Neural cell (in vitro differentiated cells): Measurements from ENCODE around the gene ATG4C. TPM values are rescaled to one million over a fixed set of nuclear protein-coding genes. Genes with fewer than 3 reads are reported as not detected.

Experiments
- H2AFZ ChIP-seq: fragments of 200-600, 300-800 bp; sonication (generic), shearing (Covaris generic); 2 replicates; pipeline ENCODE4 v1.6.0; 2014; ENCODE audit warnings: low read depth, mild to moderate bottlenecking, antibody characterized with exemption, low read length, moderate library complexity
- H3F3A ChIP-seq: fragments of 200-600 bp; shearing (Covaris generic); 2 replicates; pipeline ENCODE4 v1.6.1; 2016; ENCODE audit warnings: mild to moderate bottlenecking, moderate library complexity, mixed read lengths, antibody characterized with exemption, low read length; ENCODE audit not compliant: insufficient read depth, poor library complexity, severe bottlenecking
- H3K27ac ChIP-seq: fragments of 200-600, 300-800 bp; sonication (generic), shearing (Covaris generic); 2 replicates; pipeline ENCODE4 v1.5.1; 2014; ENCODE audit warnings: mild to moderate bottlenecking, low read length, moderate library complexity
- H3K27me3 ChIP-seq: fragments of 300-800, 200-600 bp; sonication (generic), shearing (Covaris generic); 2 replicates; pipeline ENCODE4 v1.6.0; 2014; ENCODE audit warnings: mild to moderate bottlenecking, low read depth, low read length, moderate library complexity; ENCODE audit not compliant: insufficient read depth
- H3K36me3 ChIP-seq: fragments of 300-800, 200-600 bp; sonication (generic), shearing (Covaris generic); 2 replicates; pipeline ENCODE4 v1.5.1; 2014; ENCODE audit warnings: mild to moderate bottlenecking, antibody characterized with exemption, low read length, moderate library complexity; ENCODE audit not compliant: insufficient read depth
- H3K4me2 ChIP-seq: fragments of 300-800, 200-600 bp; sonication (generic), shearing (Covaris generic); 2 replicates; pipeline ENCODE4 v1.6.0; 2014; ENCODE audit warnings: mild to moderate bottlenecking, low read length
- H3K4me3 ChIP-seq: fragments of 300-800, 200-600 bp; sonication (generic), shearing (Covaris generic); 2 replicates; pipeline ENCODE4 v1.5.1; 2014; ENCODE audit warnings: mild to moderate bottlenecking, low read length, moderate library complexity
- H3K79me2 ChIP-seq: fragments of 200-600 bp; shearing (Covaris generic); replicated peaks from 2 replicates; pipeline ENCODE4 v1.6.0; 2014; ENCODE audit warnings: mild to moderate bottlenecking, low read length, moderate library complexity; ENCODE audit not compliant: insufficient read depth
- H3K9ac ChIP-seq: fragments of 300-800, 200-600 bp; sonication (generic), shearing (Covaris generic); 2 replicates; pipeline ENCODE4 v1.6.1; 2016; ENCODE audit warnings: mild to moderate bottlenecking, low read length, mixed read lengths
- H3K9me2 ChIP-seq: fragments of 200-600 bp; shearing (Covaris generic); 2 replicates; pipeline ENCODE4 v1.6.1; 2016; ENCODE audit warnings: mild to moderate bottlenecking, low read length, mixed read lengths; ENCODE audit not compliant: insufficient read depth
- H3K9me3 ChIP-seq: fragments of 200-600, 300-800 bp; sonication (generic), shearing (Covaris generic); 2 replicates; pipeline ENCODE4 v1.6.1; 2016; ENCODE audit warnings: mild to moderate bottlenecking, mixed run types, low read length, moderate library complexity, mixed read lengths
- H4K20me1 ChIP-seq: fragments of 200-600 bp; shearing (Covaris generic); 2 replicates; pipeline ENCODE4 v1.6.1; 2016; ENCODE audit warnings: mild to moderate bottlenecking, mixed run types; ENCODE audit not compliant: insufficient read depth
- CTCF ChIP-seq: fragments of 450-650 bp; IDR thresholded peaks from 2 replicates; pipeline ENCODE4 v1.5.1; 2014; ENCODE audit warnings: antibody characterized with exemption, mild to moderate bottlenecking, moderate library complexity; ENCODE audit not compliant: poor library complexity, severe bottlenecking
- EP300 ChIP-seq: fragments of 450-650 bp; conservative IDR thresholded peaks from 2 replicates; pipeline ENCODE4 v1.6.1; 2014; ENCODE audit warnings: antibody characterized with exemption, mild to moderate bottlenecking, moderate library complexity; ENCODE audit not compliant: poor library complexity, severe bottlenecking
- EZH2 ChIP-seq: fragments of 200-600, 300-800 bp; shearing (Covaris generic), sonication (generic); IDR thresholded peaks from 2 replicates; pipeline ENCODE4 v1.6.1; 2014; ENCODE audit warnings: antibody characterized with exemption, low read length, borderline replicate concordance, mild to moderate bottlenecking; ENCODE audit not compliant: insufficient read depth, poor library complexity, severe bottlenecking
- MXI1 ChIP-seq: fragments of 450-650 bp; conservative IDR thresholded peaks from 2 replicates; pipeline ENCODE4 v1.6.1; 2014; ENCODE audit warnings: antibody characterized with exemption, mild to moderate bottlenecking; ENCODE audit not compliant: poor library complexity, severe bottlenecking
- POLR2AphosphoS5 ChIP-seq: IDR thresholded peaks from 2 replicates; pipeline ENCODE4 v1.6.1; 2012
- RAD21 ChIP-seq: fragments of 450-650 bp; conservative IDR thresholded peaks from 2 replicates; pipeline ENCODE4 v1.6.1; 2014; ENCODE audit warnings: antibody characterized with exemption, mild to moderate bottlenecking, moderate library complexity
- REST ChIP-seq: IDR thresholded peaks from 2 replicates; pipeline ENCODE4 v1.6.1; 2012; ENCODE audit warnings: borderline replicate concordance
- SMC3 ChIP-seq: fragments of 450-650 bp; conservative IDR thresholded peaks from 2 replicates; pipeline ENCODE4 v1.6.1; 2014; ENCODE audit warnings: antibody characterized with exemption, mild to moderate bottlenecking, moderate library complexity; ENCODE audit not compliant: poor library complexity
- TAF1 ChIP-seq: IDR thresholded peaks from 2 replicates; pipeline ENCODE4 v1.6.1; 2012; ENCODE audit warnings: low read depth
- polyA plus RNA-seq: library from polyadenylated mRNA; depleted of rRNA; stranded (reverse); fragments of >200 nt; gene quantifications from 2 replicates; pipeline ENCODE4 v1.2.3, GENCODE V29; 2014

Gene ATG4C
- polyA plus RNA-seq, 1 donor from 2014 or later = 11.0 TPM

- Histone ChIP-seq H3K27me3 (no peaks in the 10 kb centered on the region), H3K9ac (no peak overlapping the region), H3K9me3 (no peaks in the 10 kb centered on the region), H3K4me3 (no peak overlapping the region), H3K27ac (no peak overlapping the region), H2AFZ (no peak overlapping the region), H3K79me2 (no peaks in the 10 kb centered on the region), H4K20me1 (no peaks in the 10 kb centered on the region), H3K9me2 (no peaks in the 10 kb centered on the region), H3F3A (no peaks in the 10 kb centered on the region), H3K36me3 (no peaks in the 10 kb centered on the region), H3K4me2 (no peak overlapping the region)
- no peak for TF ChIP-seq RAD21
- TF ChIP-seq EZH2 = no peak
- no peak for TF ChIP-seq TAF1
- TF ChIP-seq SMC3 = no peak
- TF ChIP-seq CTCF = no peak
- no peak for TF ChIP-seq POLR2AphosphoS5
- TF ChIP-seq EP300 = no peak
- no peak for TF ChIP-seq REST
- no peak for TF ChIP-seq MXI1
Measured at GRCh38 chr1:62891956-62892562, 108.1 kb downstream of the ATG4C start.

GRCh38 chr1:62897788-62898187, 113.9 kb downstream of the ATG4C start:
- Histone ChIP-seq H3K27me3 (no peaks in the 10 kb centered on the region), H3K9ac (no peak overlapping the region), H3K79me2 (no peaks in the 10 kb centered on the region), H4K20me1 (no peaks in the 10 kb centered on the region), H3K4me2 (no peak overlapping the region), H3K27ac (no peak overlapping the region), H3K36me3 (no peaks in the 10 kb centered on the region), H3K9me3 (no peaks in the 10 kb centered on the region), H3F3A (no peaks in the 10 kb centered on the region), H2AFZ (no peak overlapping the region), H3K4me3 (no peak overlapping the region), H3K9me2 (no peaks in the 10 kb centered on the region)
- TF ChIP-seq TAF1 (no peak), EZH2 (no peak), EP300 (no peak), REST (no peak), RAD21 (no peak), MXI1 (no peak), SMC3 (no peak), CTCF (no peak), POLR2AphosphoS5 (no peak)
